ENCODE measurements around the gene ARMCX4. TPM values are rescaled to one million over a fixed set of nuclear protein-coding genes. Genes with fewer than 3 reads are reported as not detected.

The ARMCX4 gene
- total RNA-seq, 2 donors from 2014 or later: 13.4 to 19.3 TPM

DNA sequence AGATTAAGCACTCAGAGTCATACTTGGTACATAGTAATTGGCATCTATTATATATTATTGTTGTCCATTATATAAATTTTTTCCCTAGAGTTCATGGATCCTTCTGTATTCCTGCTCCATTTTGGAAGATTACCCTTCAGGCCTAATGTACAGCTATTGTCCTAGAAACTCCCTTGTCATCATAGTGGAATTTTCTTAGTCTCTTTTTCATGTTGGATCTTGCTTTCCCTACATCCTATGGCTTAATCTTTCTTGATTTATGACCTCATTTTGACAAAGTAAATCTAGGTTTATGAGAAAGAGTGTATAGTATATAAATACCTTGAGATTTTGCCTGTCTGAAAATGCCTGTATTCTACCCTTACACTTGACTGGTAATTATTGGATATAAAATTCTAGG, 22.1 kb downstream of the ARMCX4 start:
- Histone ChIP-seq H3K27me3 (replicated peaks; ENCODE audit: insufficient read depth) (no peaks in the 10 kb centered on the region), H3K36me3 (no peaks in the 10 kb centered on the region), H3K4me3 (no peak overlapping the region), H3K4me1 (ENCODE audit: control insufficient read depth in 1 of 2, low read depth in 2 of 2) (no peaks in the 10 kb centered on the region), H3K9me3 (no peaks in the 10 kb centered on the region), H3K27ac (no peak overlapping the region)
- TF ChIP-seq, protein P1, sequence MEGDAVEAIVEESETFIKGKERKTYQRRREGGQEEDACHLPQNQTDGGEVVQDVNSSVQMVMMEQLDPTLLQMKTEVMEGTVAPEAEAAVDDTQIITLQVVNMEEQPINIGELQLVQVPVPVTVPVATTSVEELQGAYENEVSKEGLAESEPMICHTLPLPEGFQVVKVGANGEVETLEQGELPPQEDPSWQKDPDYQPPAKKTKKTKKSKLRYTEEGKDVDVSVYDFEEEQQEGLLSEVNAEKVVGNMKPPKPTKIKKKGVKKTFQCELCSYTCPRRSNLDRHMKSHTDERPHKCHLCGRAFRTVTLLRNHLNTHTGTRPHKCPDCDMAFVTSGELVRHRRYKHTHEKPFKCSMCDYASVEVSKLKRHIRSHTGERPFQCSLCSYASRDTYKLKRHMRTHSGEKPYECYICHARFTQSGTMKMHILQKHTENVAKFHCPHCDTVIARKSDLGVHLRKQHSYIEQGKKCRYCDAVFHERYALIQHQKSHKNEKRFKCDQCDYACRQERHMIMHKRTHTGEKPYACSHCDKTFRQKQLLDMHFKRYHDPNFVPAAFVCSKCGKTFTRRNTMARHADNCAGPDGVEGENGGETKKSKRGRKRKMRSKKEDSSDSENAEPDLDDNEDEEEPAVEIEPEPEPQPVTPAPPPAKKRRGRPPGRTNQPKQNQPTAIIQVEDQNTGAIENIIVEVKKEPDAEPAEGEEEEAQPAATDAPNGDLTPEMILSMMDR (IDR thresholded peaks at IDR 0.05): no peak
- DNase-seq (ENCODE audit: low spot score): no peak
- ATAC-seq (ENCODE audit: insufficient number of reproducible peaks, low FRiP score, low read depth): no peak

DNA sequence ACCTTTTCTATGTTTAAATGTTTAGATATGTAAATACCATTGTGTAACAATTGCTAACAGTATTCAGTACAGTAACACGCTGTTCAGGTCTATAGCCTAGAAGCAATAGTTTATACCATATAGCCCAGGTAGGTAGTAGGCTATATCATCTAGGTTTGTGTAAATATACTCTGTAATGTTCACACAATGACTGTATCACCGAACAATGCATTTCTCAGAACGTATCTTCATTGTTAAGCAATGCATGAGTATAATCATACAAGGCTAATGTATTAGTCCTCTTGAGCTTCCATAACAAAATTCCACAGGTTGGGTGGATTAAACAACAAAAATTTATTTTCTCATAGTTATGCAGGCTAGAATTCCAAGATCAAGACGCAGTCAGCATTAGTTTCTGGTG, 22.7 kb downstream of the ARMCX4 start:
- no peak overlapping the region for H3K27ac ChIP-seq
- H3K9me3 ChIP-seq: no peaks in the 10 kb centered on the region
- DNase-seq (ENCODE audit: low spot score) (no peak), ATAC-seq (ENCODE audit: insufficient number of reproducible peaks, low FRiP score, low read depth) (no peak)
- no peaks in the 10 kb centered on the region for H3K27me3 ChIP-seq (replicated peaks; ENCODE audit: insufficient read depth)
- TF ChIP-seq, protein P1 (IDR thresholded peaks at IDR 0.05): no peak
- H3K4me1 ChIP-seq (ENCODE audit: control insufficient read depth in 1 of 2, low read depth in 2 of 2): no peaks in the 10 kb centered on the region
- no peaks in the 10 kb centered on the region for H3K36me3 ChIP-seq
- no peak overlapping the region for H3K4me3 ChIP-seq

DNA sequence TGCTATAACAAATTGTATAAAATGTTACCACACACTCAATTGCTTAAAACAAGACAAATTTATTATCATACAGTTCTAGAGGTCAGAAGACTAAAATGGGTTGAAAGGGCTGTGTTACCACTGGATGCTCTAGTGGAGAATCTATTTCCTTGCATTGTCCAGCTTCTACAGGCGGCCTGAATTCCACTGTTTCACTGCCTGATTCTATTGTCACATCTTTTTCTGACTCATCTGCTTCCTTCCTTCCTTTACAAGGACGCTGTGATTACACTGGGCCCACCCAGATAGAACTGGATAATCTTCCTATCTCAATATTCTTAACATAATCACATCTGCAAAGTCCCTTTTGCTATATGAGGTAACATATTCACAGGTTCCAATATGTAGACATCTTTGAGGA, 45.7 kb downstream of the ARMCX4 start:
- TF ChIP-seq, protein P1 (IDR thresholded peaks at IDR 0.05): no peak
- no peaks in the 10 kb centered on the region for H3K9me3 ChIP-seq
- DNase-seq (ENCODE audit: low spot score) (no peak), ATAC-seq (ENCODE audit: insufficient number of reproducible peaks, low FRiP score, low read depth) (no peak)
- no peaks in the 10 kb centered on the region for H3K4me1 ChIP-seq (ENCODE audit: control insufficient read depth in 1 of 2, low read depth in 2 of 2)
- H3K36me3 ChIP-seq: no peaks in the 10 kb centered on the region
- H3K4me3 ChIP-seq: no peak overlapping the region
- H3K27me3 ChIP-seq (replicated peaks; ENCODE audit: insufficient read depth): no peaks in the 10 kb centered on the region
- H3K27ac ChIP-seq: no peak overlapping the region

Other genes starting within 250 kb of the ARMCX4 start
- not detected for gene TAF7L, start 194.1 kb upstream of the ARMCX4 start, total RNA-seq
- gene TIMM8A, start 136.7 kb upstream of the ARMCX4 start, total RNA-seq: 10 to 100 TPM in 1 of 2 donors, 1 to 10 TPM in 1; 1.2 to 17.1 TPM
- gene BTK, start 99.3 kb upstream of the ARMCX4 start, total RNA-seq: 1 to 10 TPM; 7.7 to 9.5 TPM
- 1,000 to 10,000 TPM in 1 of 2 donors, 100 to 1,000 TPM in 1; 353 to 1,578 TPM for gene RPL36A, start 94.4 kb upstream of the ARMCX4 start, total RNA-seq
- gene GLA, start 77.5 kb upstream of the ARMCX4 start, total RNA-seq: 10 to 100 TPM; 17.6 to 23.2 TPM
- gene HNRNPH2, start 77.2 kb upstream of the ARMCX4 start, total RNA-seq: 10 to 100 TPM; 24.9 to 45.6 TPM
- 10 to 100 TPM; 29.1 to 30.1 TPM for gene ARMCX1, start 65.1 kb downstream of the ARMCX4 start, total RNA-seq
- 10 to 100 TPM in 1 of 2 donors, 1 to 10 TPM in 1; 3.9 to 32.5 TPM for gene ARMCX6, start 132.5 kb downstream of the ARMCX4 start, total RNA-seq
- gene ARMCX3, start 137.7 kb downstream of the ARMCX4 start, total RNA-seq: 10 to 100 TPM; 41.4 to 51.0 TPM
- gene ARMCX2, start 174.4 kb downstream of the ARMCX4 start, total RNA-seq: 10 to 100 TPM; 36.0 to 39.0 TPM

Measured in thoracic aorta (tissue), 2 donors.